GM23338 (cell line): Measurements from ENCODE around the gene GOLGA6L2. TPM values are rescaled to one million over a fixed set of nuclear protein-coding genes. Genes with fewer than 3 reads are reported as not detected.
"Not testable (repeated sequence)": the region's sequence is repeated elsewhere in the genome, so short reads cannot be mapped to it uniquely, and the experiment has no call there.

ENCODE experiments used
- ATAC-seq: fragments of 200-7000 bp; cut with Tn5 transposase; 3 replicates; pipeline ENCODE4 v1.9.1; 2020
- DNase-seq: peaks from one replicate; pipeline ENCODE4 v3.0.0-alpha.2; 2015; ENCODE audit warnings: low spot score
- H2AFZ ChIP-seq: fragments of 200-600 bp; sonication (generic); 2 replicates; pipeline ENCODE4 v1.8.0; 2016; ENCODE audit warnings: antibody characterized with exemption, mild to moderate bottlenecking, moderate library complexity
- H3F3A ChIP-seq: fragments of 200-600 bp; sonication (generic); replicated peaks from 2 replicates; pipeline ENCODE4 v1.8.0; 2017; ENCODE audit warnings: antibody characterized with exemption, mixed run types, low read depth
- H3K27ac ChIP-seq: fragments of 200-600 bp; sonication (generic); 2 replicates; pipeline ENCODE4 v1.6.1; 2016; ENCODE audit warnings: low read depth
- H3K27me3 ChIP-seq: fragments of 200-600 bp; sonication (generic); 2 replicates; pipeline ENCODE4 v1.8.0; 2016; ENCODE audit warnings: mild to moderate bottlenecking, mixed run types, moderate library complexity; ENCODE audit not compliant: insufficient read depth
- H3K36me3 ChIP-seq: fragments of 200-600 bp; sonication (generic); 2 replicates; pipeline ENCODE4 v1.8.0; 2016; ENCODE audit warnings: mild to moderate bottlenecking; ENCODE audit not compliant: insufficient read depth
- H3K4me1 ChIP-seq: fragments of 200-600 bp; sonication (generic); 2 replicates; pipeline ENCODE4 v1.8.0; 2016; ENCODE audit warnings: mild to moderate bottlenecking, moderate library complexity; ENCODE audit not compliant: insufficient read depth
- H3K4me2 ChIP-seq: fragments of 200-600 bp; sonication (generic); 2 replicates; pipeline ENCODE4 v1.7.1; 2017; ENCODE audit warnings: mixed run types
- H3K4me3 ChIP-seq: fragments of 200-600 bp; sonication (generic); 2 replicates; pipeline ENCODE4 v1.6.1; 2016; ENCODE audit warnings: mixed run types
- H3K79me2 ChIP-seq: fragments of 200-600 bp; sonication (generic); replicated peaks from 2 replicates; pipeline ENCODE4 v1.8.0; 2017; ENCODE audit warnings: mild to moderate bottlenecking; ENCODE audit not compliant: insufficient read depth
- H3K9me2 ChIP-seq: fragments of 200-600 bp; sonication (generic); 2 replicates; pipeline ENCODE4 v1.8.0; 2017; ENCODE audit not compliant: insufficient read depth
- H4K20me1 ChIP-seq: fragments of 200-600 bp; sonication (generic); replicated peaks from 2 replicates; pipeline ENCODE4 v1.8.0; 2017; ENCODE audit warnings: mild to moderate bottlenecking; ENCODE audit not compliant: insufficient read depth
- H3K27ac Mint-ChIP-seq: 2 replicates; pipeline ENCODE4 v1.8.0; 2020; ENCODE audit warnings: inconsistent platforms, mild to moderate bottlenecking, moderate library complexity, mixed read lengths
- H3K27me3 Mint-ChIP-seq: 3 replicates; pipeline ENCODE4 v1.8.0; 2022; ENCODE audit warnings: low read depth, mild to moderate bottlenecking, moderate library complexity, mixed read lengths, inconsistent platforms; ENCODE audit not compliant: insufficient read depth, poor library complexity
- H3K36me3 Mint-ChIP-seq: 3 replicates; pipeline ENCODE4 v1.8.0; 2021; ENCODE audit warnings: low read depth, mild to moderate bottlenecking, inconsistent platforms, moderate library complexity, mixed read lengths
- H3K4me1 Mint-ChIP-seq: 3 replicates; pipeline ENCODE4 v1.8.0; 2020; ENCODE audit warnings: mild to moderate bottlenecking, inconsistent platforms, mixed read lengths
- H3K4me3 Mint-ChIP-seq: 3 replicates; pipeline ENCODE4 v1.8.0; 2021; ENCODE audit warnings: moderate library complexity, mild to moderate bottlenecking, inconsistent platforms, mixed read lengths
- H3K9me3 Mint-ChIP-seq: 3 replicates; pipeline ENCODE4 v1.8.0; 2020; ENCODE audit warnings: moderate library complexity, mild to moderate bottlenecking, inconsistent platforms, mixed read lengths
- CREB1 ChIP-seq: fragments of 250-450 bp; sonication (Bioruptor Pico); IDR thresholded peaks from 2 replicates; pipeline ENCODE4 v1.5.0; 2020; ENCODE audit warnings: low read depth, mild to moderate bottlenecking, moderate library complexity
- EZH2 ChIP-seq: fragments of 200-600 bp; sonication (generic); IDR thresholded peaks from one replicate; pipeline ENCODE4 v1.8.0; 2017; ENCODE audit warnings: antibody characterized with exemption, mild to moderate bottlenecking, low read depth; ENCODE audit not compliant: unreplicated experiment
- EZH2phosphoT487 ChIP-seq: fragments of 200-600 bp; sonication (generic); IDR thresholded peaks from one replicate; pipeline ENCODE4 v1.8.1; 2018; ENCODE audit warnings: antibody characterized with exemption; ENCODE audit not compliant: unreplicated experiment
- JUNB ChIP-seq: IDR thresholded peaks from one replicate; pipeline ENCODE4 v1.6.1; 2016; ENCODE audit warnings: antibody characterized with exemption; ENCODE audit not compliant: unreplicated experiment
- NANOG ChIP-seq: IDR thresholded peaks from 2 replicates; pipeline ENCODE4 v1.6.1; 2016; ENCODE audit warnings: antibody characterized with exemption, borderline replicate concordance
- POLR2AphosphoS5 ChIP-seq: IDR thresholded peaks from 2 replicates; pipeline ENCODE4 v1.6.1; 2016; ENCODE audit warnings: antibody characterized with exemption, low read depth
- ZNF331 ChIP-seq: fragments of 250-450 bp; sonication (Bioruptor Pico); IDR thresholded peaks from 2 replicates; pipeline ENCODE4 v1.5.0; 2020; ENCODE audit warnings: low read depth, mild to moderate bottlenecking, moderate library complexity
- polyA plus RNA-seq: library from polyadenylated mRNA; unstranded; fragments of >200 nt; fragmentation: Nextera tagmentation; extraction: Ambion mirVana; gene quantifications from 2 replicates; pipeline ENCODE4 v1.2.1, GENCODE V29; 2016
- total RNA-seq: library from RNA; depleted of rRNA; stranded (reverse); fragments of >200 nt; shearing (Covaris generic); gene quantifications from 2 replicates; pipeline ENCODE4 v1.2.3, GENCODE V29; 2014
- TF ChIP-seq, protein P1 (sequence below), 2 experiments: fragments of 200-600 bp in 1 of 2; sonication (generic) in 1 of 2; conservative IDR thresholded peaks; 2 replicates each; pipeline versions ENCODE4 v1.5.1 to v1.6.1; 2016 to 2017; ENCODE audit warnings: antibody characterized with exemption in 2 of 2, low read depth in 2 of 2, mild to moderate bottlenecking in 2 of 2, moderate library complexity in 1 of 2
- TF ChIP-seq, protein P2 (sequence below): IDR thresholded peaks from one replicate; pipeline ENCODE4 v1.6.1; 2018; ENCODE audit warnings: antibody characterized with exemption; ENCODE audit not compliant: unreplicated experiment
- TF ChIP-seq, protein P3 (sequence below): IDR thresholded peaks from 2 replicates; pipeline ENCODE4 v1.6.1; 2016; ENCODE audit warnings: antibody characterized with exemption

The GOLGA6L2 gene
- total and polyA plus RNA-seq, 2 experiments from 2014 or later = not detected

DNA sequence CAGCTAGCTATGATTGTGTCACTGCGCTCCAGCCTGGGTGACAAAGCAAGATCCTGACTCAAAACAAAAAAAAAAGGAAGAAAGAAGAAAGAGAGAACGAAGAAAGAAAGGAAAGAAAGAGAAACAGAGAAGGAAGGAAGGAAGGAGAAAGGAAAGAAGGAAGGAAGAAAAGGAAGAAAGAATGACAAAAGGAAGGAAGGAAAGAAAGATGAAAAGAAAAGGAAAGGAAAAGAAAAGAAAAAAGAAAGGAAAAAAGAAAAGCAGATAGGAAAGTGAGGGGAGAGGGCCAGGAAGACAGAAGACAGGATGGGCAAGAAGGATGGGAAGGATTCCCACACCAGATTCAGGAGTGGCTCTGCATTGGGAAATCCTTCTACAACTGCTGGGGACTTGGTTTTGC lies 44.9 kb downstream of the GOLGA6L2 start (continued):
- TF ChIP-seq, protein P1, sequence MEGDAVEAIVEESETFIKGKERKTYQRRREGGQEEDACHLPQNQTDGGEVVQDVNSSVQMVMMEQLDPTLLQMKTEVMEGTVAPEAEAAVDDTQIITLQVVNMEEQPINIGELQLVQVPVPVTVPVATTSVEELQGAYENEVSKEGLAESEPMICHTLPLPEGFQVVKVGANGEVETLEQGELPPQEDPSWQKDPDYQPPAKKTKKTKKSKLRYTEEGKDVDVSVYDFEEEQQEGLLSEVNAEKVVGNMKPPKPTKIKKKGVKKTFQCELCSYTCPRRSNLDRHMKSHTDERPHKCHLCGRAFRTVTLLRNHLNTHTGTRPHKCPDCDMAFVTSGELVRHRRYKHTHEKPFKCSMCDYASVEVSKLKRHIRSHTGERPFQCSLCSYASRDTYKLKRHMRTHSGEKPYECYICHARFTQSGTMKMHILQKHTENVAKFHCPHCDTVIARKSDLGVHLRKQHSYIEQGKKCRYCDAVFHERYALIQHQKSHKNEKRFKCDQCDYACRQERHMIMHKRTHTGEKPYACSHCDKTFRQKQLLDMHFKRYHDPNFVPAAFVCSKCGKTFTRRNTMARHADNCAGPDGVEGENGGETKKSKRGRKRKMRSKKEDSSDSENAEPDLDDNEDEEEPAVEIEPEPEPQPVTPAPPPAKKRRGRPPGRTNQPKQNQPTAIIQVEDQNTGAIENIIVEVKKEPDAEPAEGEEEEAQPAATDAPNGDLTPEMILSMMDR (conservative IDR thresholded peaks at IDR 0.05; ENCODE audit: low read depth in 2 of 2) = no peak
- TF ChIP-seq, protein P2, sequence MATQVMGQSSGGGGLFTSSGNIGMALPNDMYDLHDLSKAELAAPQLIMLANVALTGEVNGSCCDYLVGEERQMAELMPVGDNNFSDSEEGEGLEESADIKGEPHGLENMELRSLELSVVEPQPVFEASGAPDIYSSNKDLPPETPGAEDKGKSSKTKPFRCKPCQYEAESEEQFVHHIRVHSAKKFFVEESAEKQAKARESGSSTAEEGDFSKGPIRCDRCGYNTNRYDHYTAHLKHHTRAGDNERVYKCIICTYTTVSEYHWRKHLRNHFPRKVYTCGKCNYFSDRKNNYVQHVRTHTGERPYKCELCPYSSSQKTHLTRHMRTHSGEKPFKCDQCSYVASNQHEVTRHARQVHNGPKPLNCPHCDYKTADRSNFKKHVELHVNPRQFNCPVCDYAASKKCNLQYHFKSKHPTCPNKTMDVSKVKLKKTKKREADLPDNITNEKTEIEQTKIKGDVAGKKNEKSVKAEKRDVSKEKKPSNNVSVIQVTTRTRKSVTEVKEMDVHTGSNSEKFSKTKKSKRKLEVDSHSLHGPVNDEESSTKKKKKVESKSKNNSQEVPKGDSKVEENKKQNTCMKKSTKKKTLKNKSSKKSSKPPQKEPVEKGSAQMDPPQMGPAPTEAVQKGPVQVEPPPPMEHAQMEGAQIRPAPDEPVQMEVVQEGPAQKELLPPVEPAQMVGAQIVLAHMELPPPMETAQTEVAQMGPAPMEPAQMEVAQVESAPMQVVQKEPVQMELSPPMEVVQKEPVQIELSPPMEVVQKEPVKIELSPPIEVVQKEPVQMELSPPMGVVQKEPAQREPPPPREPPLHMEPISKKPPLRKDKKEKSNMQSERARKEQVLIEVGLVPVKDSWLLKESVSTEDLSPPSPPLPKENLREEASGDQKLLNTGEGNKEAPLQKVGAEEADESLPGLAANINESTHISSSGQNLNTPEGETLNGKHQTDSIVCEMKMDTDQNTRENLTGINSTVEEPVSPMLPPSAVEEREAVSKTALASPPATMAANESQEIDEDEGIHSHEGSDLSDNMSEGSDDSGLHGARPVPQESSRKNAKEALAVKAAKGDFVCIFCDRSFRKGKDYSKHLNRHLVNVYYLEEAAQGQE = no peak
- TF ChIP-seq, protein P3, sequence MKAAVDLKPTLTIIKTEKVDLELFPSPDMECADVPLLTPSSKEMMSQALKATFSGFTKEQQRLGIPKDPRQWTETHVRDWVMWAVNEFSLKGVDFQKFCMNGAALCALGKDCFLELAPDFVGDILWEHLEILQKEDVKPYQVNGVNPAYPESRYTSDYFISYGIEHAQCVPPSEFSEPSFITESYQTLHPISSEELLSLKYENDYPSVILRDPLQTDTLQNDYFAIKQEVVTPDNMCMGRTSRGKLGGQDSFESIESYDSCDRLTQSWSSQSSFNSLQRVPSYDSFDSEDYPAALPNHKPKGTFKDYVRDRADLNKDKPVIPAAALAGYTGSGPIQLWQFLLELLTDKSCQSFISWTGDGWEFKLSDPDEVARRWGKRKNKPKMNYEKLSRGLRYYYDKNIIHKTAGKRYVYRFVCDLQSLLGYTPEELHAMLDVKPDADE = no peak
- no peak for TF ChIP-seq POLR2AphosphoS5

DNA sequence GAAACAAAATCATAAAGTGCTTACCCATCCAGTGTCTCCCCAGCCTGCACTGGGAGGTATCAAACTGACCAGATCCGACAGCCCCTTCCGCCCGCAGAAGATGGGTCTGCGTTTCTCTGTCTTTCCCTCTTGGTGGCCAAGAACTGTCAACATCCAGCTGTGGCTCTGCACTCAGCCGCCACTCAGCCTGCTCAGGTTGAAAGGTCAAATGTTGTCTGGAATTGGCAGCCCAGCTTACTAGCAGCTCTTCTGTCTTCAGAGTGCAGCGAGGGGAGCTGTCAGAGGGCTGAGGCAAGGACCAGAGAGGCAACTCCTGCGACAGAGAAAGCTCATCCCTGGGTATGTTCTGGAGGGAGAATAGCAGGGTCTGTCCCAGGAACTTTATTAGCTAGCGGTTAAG lies 45.4 kb downstream of the GOLGA6L2 start:
- no peak overlapping the region for H3K4me2 ChIP-seq
- H3K4me3 Mint-ChIP-seq = no peak overlapping the region

DNA sequence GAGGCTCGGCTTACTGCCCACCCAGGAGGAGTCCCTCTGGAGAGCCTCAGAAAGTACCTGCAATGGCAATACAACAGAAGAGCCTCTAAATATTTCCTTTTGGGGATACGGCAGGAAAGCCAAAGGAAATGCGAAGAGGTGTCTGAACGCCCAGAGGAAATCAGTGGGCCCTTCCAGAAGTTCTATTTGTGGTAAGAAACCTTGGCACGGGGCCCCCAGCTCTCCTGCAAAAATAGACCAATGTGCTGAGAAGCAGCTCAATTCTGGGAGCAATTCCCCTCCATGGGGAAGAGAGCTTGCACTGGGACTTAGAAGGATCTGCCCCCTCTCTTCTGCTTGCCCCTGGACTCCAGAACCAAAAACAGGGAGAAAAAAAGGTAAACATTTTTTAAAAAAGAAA lies 47.8 kb downstream of the GOLGA6L2 start:
- not testable (repeated sequence) for H3K79me2 ChIP-seq, H3K4me3 ChIP-seq, H3K9me2 ChIP-seq, H3K27ac ChIP-seq, H3K27me3 ChIP-seq, H3K27ac Mint-ChIP-seq, H3F3A ChIP-seq, H3K36me3 Mint-ChIP-seq, ATAC-seq, H3K36me3 ChIP-seq, H4K20me1 ChIP-seq, H2AFZ ChIP-seq, H3K27me3 Mint-ChIP-seq, H3K4me2 ChIP-seq, H3K4me1 Mint-ChIP-seq, H3K4me1 ChIP-seq, DNase-seq, H3K4me3 Mint-ChIP-seq
- H3K9me3 Mint-ChIP-seq = peaks cover 70% of the 10 kb centered on the region

More for the DNA sequence above, 45.4 kb downstream of the GOLGA6L2 start:
- H3K36me3 Mint-ChIP-seq = peaks cover 2% of the 10 kb centered on the region; the same call in 2 of the 3 replicates
- no peaks in the 10 kb centered on the region; the same call in 1 of the 3 replicates for H3K4me1 Mint-ChIP-seq
- Histone ChIP-seq H3K4me3 (no peak overlapping the region), H3K9me2 (no peaks in the 10 kb centered on the region; the same call in 1 of the 2 replicates), H3K27me3 (no peaks in the 10 kb centered on the region), H3K27ac (no peak overlapping the region), H3F3A (no peaks in the 10 kb centered on the region), H3K36me3 (no peaks in the 10 kb centered on the region), H2AFZ (no peak overlapping the region), H4K20me1 (no peaks in the 10 kb centered on the region), H3K4me1 (no peaks in the 10 kb centered on the region), H3K79me2 (no peaks in the 10 kb centered on the region)
- peaks cover 2% of the 10 kb centered on the region for H3K27me3 Mint-ChIP-seq
- TF ChIP-seq POLR2AphosphoS5 (no peak), EZH2phosphoT487 (no peak), EZH2 (no peak), NANOG (no peak), ZNF331 (no peak), JUNB (no peak), CREB1 (no peak)
- H3K27ac Mint-ChIP-seq = no peak overlapping the region
- no peak for ATAC-seq
- H3K9me3 Mint-ChIP-seq = peaks cover 74% of the 10 kb centered on the region
- no peak for DNase-seq

DNA sequence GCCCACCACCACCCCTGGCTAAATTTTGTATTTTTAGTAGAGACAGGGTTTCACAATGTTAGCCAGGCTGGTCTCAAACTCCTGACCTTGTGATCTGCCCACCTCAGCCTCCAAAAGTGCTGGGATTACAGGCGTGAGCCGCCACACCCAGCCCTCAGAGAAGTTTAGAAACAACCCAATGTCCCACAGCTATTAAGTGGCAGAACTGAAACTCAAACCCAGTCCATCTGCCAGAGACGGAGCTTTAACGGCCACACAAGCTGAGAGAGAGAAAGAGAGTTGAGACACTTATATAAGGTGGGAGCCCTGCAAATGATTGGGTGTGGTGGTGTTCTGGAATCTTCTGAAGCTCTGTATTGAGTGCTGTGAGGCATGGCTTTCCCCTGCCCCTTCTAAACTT lies 48.7 kb downstream of the GOLGA6L2 start:
- not testable (repeated sequence) for H3K4me3 ChIP-seq, H3K36me3 Mint-ChIP-seq, H3K4me1 ChIP-seq, H3K79me2 ChIP-seq, H4K20me1 ChIP-seq, DNase-seq, H3K4me1 Mint-ChIP-seq, H2AFZ ChIP-seq, H3F3A ChIP-seq, H3K4me3 Mint-ChIP-seq, H3K27me3 ChIP-seq, H3K36me3 ChIP-seq, ATAC-seq, H3K9me2 ChIP-seq, H3K4me2 ChIP-seq, H3K27me3 Mint-ChIP-seq, H3K27ac ChIP-seq, H3K27ac Mint-ChIP-seq
- peaks cover 69% of the 10 kb centered on the region for H3K9me3 Mint-ChIP-seq
